ENCODE data around the gene ZDHHC11B.
"Not testable (repeated sequence)": the region's sequence is repeated elsewhere in the genome, so short reads cannot be mapped to it uniquely, and the experiment has no call there.

ZDHHC11B gene

GRCh38 chr5:770585-770984 is 13.9 kb downstream of the ZDHHC11B start:
- not testable (repeated sequence) for DNase-seq

DNA sequence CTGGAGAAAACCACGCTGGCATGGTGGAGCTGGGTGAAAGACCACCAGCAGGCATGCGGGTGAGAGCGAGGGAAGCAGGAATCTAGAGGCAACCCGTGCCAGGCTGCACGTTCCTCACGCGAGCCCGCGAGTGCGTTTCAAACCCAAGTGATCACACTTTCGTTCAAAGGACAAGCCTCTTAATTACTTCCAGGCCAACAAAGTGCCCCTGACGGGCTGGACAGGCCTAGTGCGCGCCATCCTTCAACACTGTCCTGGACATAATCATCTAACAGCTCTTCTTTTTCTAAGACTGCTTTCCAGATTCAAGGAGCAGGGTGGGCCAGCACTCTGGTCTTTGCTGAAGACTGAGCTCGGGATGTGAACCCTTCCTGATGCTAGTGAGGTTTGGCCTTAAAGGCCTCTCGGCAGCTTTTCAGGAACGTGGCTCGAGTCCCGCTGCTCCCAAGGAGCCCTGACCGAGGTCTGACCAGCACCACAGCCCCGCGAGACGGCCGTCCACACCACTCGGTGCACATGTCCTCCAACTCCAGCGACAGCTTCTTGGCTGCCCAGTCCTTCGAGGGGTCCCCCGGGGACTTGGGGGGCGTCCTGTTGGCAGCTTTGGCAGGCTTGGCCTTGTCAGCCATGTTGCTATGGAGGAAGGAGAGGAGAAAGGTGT is 14.9 kb downstream of the ZDHHC11B start:
- not testable (repeated sequence) for DNase-seq

DNA sequence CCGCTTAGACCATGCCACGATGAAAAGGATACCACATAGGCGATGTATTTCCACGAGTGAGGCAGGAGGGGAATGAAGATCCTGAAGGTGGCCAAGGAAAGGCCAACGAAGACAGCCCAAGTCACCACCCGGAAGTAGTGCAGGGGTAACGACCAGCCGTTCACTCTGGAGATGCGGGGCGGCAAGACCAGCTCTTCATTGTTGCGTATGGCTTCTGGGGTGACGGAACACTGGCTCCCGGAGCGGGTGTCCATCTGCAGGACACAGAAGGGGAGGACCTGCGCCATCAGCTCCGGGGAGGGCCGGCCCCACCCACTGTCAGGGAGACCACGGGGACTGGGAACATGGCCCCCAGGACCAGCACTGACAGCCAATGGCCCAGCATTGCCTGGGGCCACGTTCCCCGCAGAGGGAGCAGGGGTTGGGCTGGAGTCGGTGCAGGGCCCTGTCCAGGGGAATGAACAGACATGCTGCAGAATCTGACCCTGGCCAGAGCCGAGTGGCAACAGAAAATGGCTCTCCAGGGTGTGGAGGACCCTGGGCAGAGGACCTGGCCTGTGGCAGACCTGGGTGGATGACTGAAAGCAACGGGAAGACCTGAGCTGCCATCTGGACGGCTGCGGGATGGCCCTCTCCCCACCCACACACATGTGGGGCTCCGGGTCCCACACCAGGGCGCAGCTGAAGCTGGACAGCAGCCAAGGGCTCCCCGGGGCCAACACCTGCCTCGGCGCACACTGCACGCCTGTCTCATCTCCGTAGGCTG is 17.7 kb downstream of the ZDHHC11B start:
- TF ChIP-seq GATA1 (IDR thresholded peaks at IDR 0.05; ENCODE audit: low read depth, low read length) (no peak), POLR2A (IDR thresholded peaks at IDR 0.05; ENCODE audit: low read length) (no peak)

GRCh38 chr5:765948-766631 is 18.4 kb downstream of the ZDHHC11B start:
- DNase-seq = no peak

More for the DNA sequence above, 17.7 kb downstream of the ZDHHC11B start:
- DNase-seq = no peak

DNA sequence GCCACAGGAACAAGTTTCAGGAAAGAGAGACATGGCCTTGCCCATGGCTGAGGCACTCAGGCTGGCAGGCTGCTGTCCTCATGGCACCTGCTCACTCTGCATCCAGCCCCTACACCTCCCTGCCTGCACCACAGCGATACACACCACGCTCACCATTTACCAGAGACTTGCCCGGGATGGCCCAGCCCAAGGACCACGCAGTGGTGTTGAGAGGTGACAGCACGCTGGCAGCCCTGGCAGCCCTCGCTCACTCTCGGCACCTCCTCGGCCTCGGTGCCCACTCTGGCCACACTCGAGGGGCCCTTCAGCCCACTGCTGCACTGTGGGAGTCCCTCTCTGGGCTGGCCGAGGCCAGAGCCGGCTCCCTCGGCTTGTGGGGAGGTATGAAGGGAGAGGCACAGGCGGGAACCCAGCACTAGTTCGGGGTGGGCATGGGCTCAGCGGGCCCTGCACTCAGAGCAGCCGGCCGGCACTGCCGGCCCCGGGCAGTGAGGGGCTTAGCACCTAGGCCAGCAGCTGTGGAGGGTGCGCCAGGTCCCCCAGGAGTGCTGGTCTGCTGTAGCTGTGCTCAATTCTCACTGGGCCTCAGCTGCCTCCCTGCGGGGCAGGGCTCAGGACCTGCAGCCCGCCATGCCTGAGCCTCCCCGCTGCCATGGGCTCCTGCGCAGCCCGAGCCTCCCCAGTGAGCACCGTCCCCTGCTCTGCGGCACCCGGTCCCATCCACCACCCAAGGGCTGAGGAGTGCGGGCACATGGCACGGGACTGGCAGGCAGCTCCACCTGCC is 20.3 kb downstream of the ZDHHC11B start:
- no peak for DNase-seq

More at GRCh38 chr5:765948-766631, 18.4 kb downstream of the ZDHHC11B start:
- TF ChIP-seq GATA1 (IDR thresholded peaks at IDR 0.05; ENCODE audit: low read depth, low read length) (no peak), POLR2A (IDR thresholded peaks at IDR 0.05; ENCODE audit: low read length) (no peak)

GRCh38 chr5:763397-763796 is 21.1 kb downstream of the ZDHHC11B start:
- TF ChIP-seq GATA1 (IDR thresholded peaks at IDR 0.05; ENCODE audit: low read depth, low read length) = no peak
- TF ChIP-seq POLR2A (IDR thresholded peaks at IDR 0.05; ENCODE audit: low read length) = no peak
- no peak for DNase-seq

More for the DNA sequence above, 20.3 kb downstream of the ZDHHC11B start:
- no peak for TF ChIP-seq POLR2A (IDR thresholded peaks at IDR 0.05; ENCODE audit: low read length)
- TF ChIP-seq GATA1 (IDR thresholded peaks at IDR 0.05; ENCODE audit: low read depth, low read length) = no peak

GRCh38 chr5:762996-763395 is 21.5 kb downstream of the ZDHHC11B start:
- DNase-seq = not testable (repeated sequence)

- no peak for DNase-seq
- TF ChIP-seq GATA1 (IDR thresholded peaks at IDR 0.05; ENCODE audit: low read depth, low read length) (no peak), POLR2A (IDR thresholded peaks at IDR 0.05; ENCODE audit: low read length) (no peak)
Observed at GRCh38 chr5:761854-762710, 22.4 kb downstream of the ZDHHC11B start.

- DNase-seq = no peak
- no peak for TF ChIP-seq POLR2A (IDR thresholded peaks at IDR 0.05; ENCODE audit: low read length)
- no peak for TF ChIP-seq GATA1 (IDR thresholded peaks at IDR 0.05; ENCODE audit: low read depth, low read length)
Observed at GRCh38 chr5:761059-761771, 23.3 kb downstream of the ZDHHC11B start.

DNA sequence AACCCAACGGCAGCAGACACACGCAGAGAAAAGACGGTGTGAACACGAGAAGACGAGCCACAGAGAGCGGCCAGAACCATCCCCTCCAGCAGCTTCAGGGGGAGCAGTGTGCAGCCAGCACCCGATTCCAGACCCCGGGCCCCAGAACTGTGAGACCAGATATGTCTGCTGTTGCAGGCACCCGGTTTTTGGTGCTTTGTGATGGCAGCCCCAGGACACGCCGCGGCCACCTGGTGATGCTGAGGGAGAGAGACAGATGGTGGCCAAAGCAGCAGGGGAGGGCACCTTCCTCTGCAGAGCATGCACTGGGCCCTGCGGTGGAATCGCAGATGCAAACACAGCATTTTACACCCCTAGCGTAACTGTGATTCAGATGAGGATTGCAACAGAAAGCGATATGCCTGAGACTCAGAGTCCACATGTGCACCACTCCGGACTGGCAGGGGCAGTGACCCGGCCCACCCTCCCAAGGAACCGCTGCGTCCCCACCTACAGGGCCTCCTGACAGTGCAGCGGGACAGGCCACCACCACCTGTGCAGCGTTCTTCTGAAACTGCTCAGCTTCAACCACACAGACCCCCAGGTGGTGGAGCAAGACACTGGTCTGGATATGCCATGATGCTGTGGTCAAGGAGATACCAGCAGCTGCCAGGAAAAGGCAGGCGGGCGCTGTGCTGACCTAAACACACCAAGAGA is 24.0 kb downstream of the ZDHHC11B start:
- no peak for TF ChIP-seq GATA1 (IDR thresholded peaks at IDR 0.05; ENCODE audit: low read depth, low read length)
- TF ChIP-seq POLR2A (IDR thresholded peaks at IDR 0.05; ENCODE audit: low read length) = no peak
- no peak for DNase-seq

- no peak for DNase-seq
- no peak for TF ChIP-seq GATA1 (IDR thresholded peaks at IDR 0.05; ENCODE audit: low read depth, low read length)
- no peak for TF ChIP-seq POLR2A (IDR thresholded peaks at IDR 0.05; ENCODE audit: low read length)
Observed at GRCh38 chr5:759781-760362, 24.7 kb downstream of the ZDHHC11B start.

All from erythroblast (primary cell).